IPS-18a (cell line): ENCODE measurements around the gene EML3.

Experiments used
- H3K27ac ChIP-seq: one replicate; pipeline ENCODE4 v1.5.1; 2013; ENCODE audit warnings: low read length
- H3K27me3 ChIP-seq: one replicate; pipeline ENCODE4 v1.6.1; 2013; ENCODE audit warnings: mild to moderate bottlenecking, low read length; ENCODE audit not compliant: control insufficient read depth, insufficient read depth
- H3K36me3 ChIP-seq: one replicate; pipeline ENCODE4 v1.6.1; 2013; ENCODE audit warnings: low read depth, low read length; ENCODE audit not compliant: control insufficient read depth
- H3K4me1 ChIP-seq: one replicate; pipeline ENCODE4 v1.6.1; 2013; ENCODE audit warnings: low read depth, low read length; ENCODE audit not compliant: control insufficient read depth
- H3K4me3 ChIP-seq: one replicate; pipeline ENCODE4 v1.5.1; 2013; ENCODE audit warnings: low read length
- H3K9ac ChIP-seq: one replicate; pipeline ENCODE4 v1.6.1; 2013; ENCODE audit warnings: mild to moderate bottlenecking, low read length, moderate library complexity
- H3K9me3 ChIP-seq: one replicate; pipeline ENCODE4 v1.6.1; 2013; ENCODE audit warnings: low read depth, low read length; ENCODE audit not compliant: control insufficient read depth

EML3 gene

GRCh38 chr11:62615521-62615920, 2.9 kb upstream of the EML3 start:
- Histone ChIP-seq H3K36me3 (peaks cover 3% of the 10 kb centered on the region), H3K4me1 (peaks cover under 1% of the 10 kb centered on the region), H3K27ac (no peak overlapping the region), H3K9ac (no peak overlapping the region), H3K9me3 (no peaks in the 10 kb centered on the region), H3K4me3 (no peak overlapping the region), H3K27me3 (peaks cover 11% of the 10 kb centered on the region)

- H3K27ac ChIP-seq: no peak overlapping the region
- H3K36me3 ChIP-seq: peaks cover 3% of the 10 kb centered on the region
- no peak overlapping the region for H3K9ac ChIP-seq
- no peaks in the 10 kb centered on the region for H3K9me3 ChIP-seq
- peaks cover 11% of the 10 kb centered on the region for H3K27me3 ChIP-seq
- H3K4me3 ChIP-seq: no peak overlapping the region
- H3K4me1 ChIP-seq: no peaks in the 10 kb centered on the region
Observed at GRCh38 chr11:62614275-62614674, 1.7 kb upstream of the EML3 start.

GRCh38 chr11:62613291-62613778, 760 bp upstream of the EML3 start:
- Histone ChIP-seq H3K27ac (no peak overlapping the region), H3K36me3 (peaks cover 3% of the 10 kb centered on the region), H3K4me3 (peak overlapping the region; percentile 71), H3K9me3 (no peaks in the 10 kb centered on the region), H3K9ac (no peak overlapping the region), H3K27me3 (peaks cover 11% of the 10 kb centered on the region), H3K4me1 (no peaks in the 10 kb centered on the region)

- H3K9ac ChIP-seq: peak overlapping the region; percentile 33
- H3K4me3 ChIP-seq: peak overlapping the region; percentile 71
- peaks cover 3% of the 10 kb centered on the region for H3K36me3 ChIP-seq
- H3K27ac ChIP-seq: no peak overlapping the region
- no peaks in the 10 kb centered on the region for H3K9me3 ChIP-seq
- no peaks in the 10 kb centered on the region for H3K4me1 ChIP-seq
- peaks cover 11% of the 10 kb centered on the region for H3K27me3 ChIP-seq
Observed at GRCh38 chr11:62611705-62612365, 740 bp downstream of the EML3 start.

- no peak overlapping the region for H3K9ac ChIP-seq
- H3K9me3 ChIP-seq: no peaks in the 10 kb centered on the region
- H3K27ac ChIP-seq: no peak overlapping the region
- H3K36me3 ChIP-seq: peaks cover 3% of the 10 kb centered on the region
- H3K4me1 ChIP-seq: no peaks in the 10 kb centered on the region
- H3K4me3 ChIP-seq: peak overlapping the region; percentile 71
- peaks cover 11% of the 10 kb centered on the region for H3K27me3 ChIP-seq
Observed at GRCh38 chr11:62610814-62611704, 1.5 kb downstream of the EML3 start.

GRCh38 chr11:62610403-62610802, 2.2 kb downstream of the EML3 start:
- Histone ChIP-seq H3K9me3 (no peaks in the 10 kb centered on the region), H3K4me3 (no peak overlapping the region), H3K27ac (no peak overlapping the region), H3K9ac (no peak overlapping the region), H3K36me3 (peaks cover 3% of the 10 kb centered on the region), H3K4me1 (no peaks in the 10 kb centered on the region), H3K27me3 (peaks cover 11% of the 10 kb centered on the region)

GRCh38 chr11:62608776-62609175, 3.8 kb downstream of the EML3 start:
- H3K36me3 ChIP-seq: no peaks in the 10 kb centered on the region
- H3K27me3 ChIP-seq: peaks cover 15% of the 10 kb centered on the region
- no peak overlapping the region for H3K9ac ChIP-seq
- H3K4me1 ChIP-seq: peaks cover 8% of the 10 kb centered on the region
- no peak overlapping the region for H3K27ac ChIP-seq
- H3K4me3 ChIP-seq: no peak overlapping the region
- no peaks in the 10 kb centered on the region for H3K9me3 ChIP-seq

- Histone ChIP-seq H3K4me3 (no peak overlapping the region), H3K9ac (no peak overlapping the region), H3K9me3 (no peaks in the 10 kb centered on the region), H3K36me3 (no peaks in the 10 kb centered on the region), H3K27ac (no peak overlapping the region), H3K4me1 (peaks cover 11% of the 10 kb centered on the region), H3K27me3 (peaks cover 26% of the 10 kb centered on the region)
Observed at GRCh38 chr11:62607714-62608113, 4.9 kb downstream of the EML3 start.

- Histone ChIP-seq H3K9ac (no peak overlapping the region), H3K36me3 (no peaks in the 10 kb centered on the region)
Observed at GRCh38 chr11:62605902-62606301, 6.7 kb downstream of the EML3 start.

GRCh38 chr11:62605467-62605866, 7.1 kb downstream of the EML3 start:
- no peak overlapping the region for H3K4me3 ChIP-seq
- H3K4me1 ChIP-seq: peaks cover 12% of the 10 kb centered on the region
- H3K27me3 ChIP-seq: peaks cover 16% of the 10 kb centered on the region
- no peaks in the 10 kb centered on the region for H3K9me3 ChIP-seq
- no peak overlapping the region for H3K9ac ChIP-seq
- H3K36me3 ChIP-seq: no peaks in the 10 kb centered on the region
- no peak overlapping the region for H3K27ac ChIP-seq

More at GRCh38 chr11:62605902-62606301, 6.7 kb downstream of the EML3 start:
- Histone ChIP-seq H3K4me1 (peaks cover 11% of the 10 kb centered on the region), H3K9me3 (no peaks in the 10 kb centered on the region), H3K4me3 (no peak overlapping the region), H3K27ac (no peak overlapping the region), H3K27me3 (peaks cover 16% of the 10 kb centered on the region)

- H3K36me3 ChIP-seq: peaks cover 4% of the 10 kb centered on the region
- peaks cover 16% of the 10 kb centered on the region for H3K27me3 ChIP-seq
Observed at GRCh38 chr11:62604460-62605120, 8.0 kb downstream of the EML3 start.

More at GRCh38 chr11:62604460-62605120, 8.0 kb downstream of the EML3 start:
- H3K4me3 ChIP-seq: no peak overlapping the region
- no peak overlapping the region for H3K27ac ChIP-seq
- H3K4me1 ChIP-seq: peaks cover 20% of the 10 kb centered on the region
- no peaks in the 10 kb centered on the region for H3K9me3 ChIP-seq
- no peak overlapping the region for H3K9ac ChIP-seq
